ENCODE measurements around the gene CST7.

The CST7 gene

GRCh38 chr20:25005661-25006060, 56.6 kb downstream of the CST7 start:
- Histone ChIP-seq H3K27me3 (replicated peaks; ENCODE audit: control insufficient read depth, insufficient read depth, low read length) (no peaks in the 10 kb centered on the region), H3K4me3 (replicated peaks; ENCODE audit: low read depth, low read length) (no peak overlapping the region), H3K36me3 (ENCODE audit: control insufficient read depth, insufficient read depth, low read length) (peaks cover 19% of the 10 kb centered on the region)
- TF ChIP-seq CTCF (IDR thresholded peaks at IDR 0.05; ENCODE audit: insufficient read depth, low read length, poor library complexity, severe bottlenecking), result no peak
- no peak for DNase-seq (ENCODE audit: extremely low read depth, insufficient read length)

GRCh38 chr20:25006431-25007167, 57.5 kb downstream of the CST7 start:
- no peaks in the 10 kb centered on the region for H3K27me3 ChIP-seq (replicated peaks; ENCODE audit: control insufficient read depth, insufficient read depth, low read length)
- no peak for TF ChIP-seq CTCF (IDR thresholded peaks at IDR 0.05; ENCODE audit: insufficient read depth, low read length, poor library complexity, severe bottlenecking)
- no peak for DNase-seq (ENCODE audit: extremely low read depth, insufficient read length)

GRCh38 chr20:25007491-25008305, 58.6 kb downstream of the CST7 start:
- DNase-seq (ENCODE audit: extremely low read depth, insufficient read length), result no peak
- no peak overlapping the region for H3K4me3 ChIP-seq (replicated peaks; ENCODE audit: low read depth, low read length)
- no peaks in the 10 kb centered on the region for H3K27me3 ChIP-seq (replicated peaks; ENCODE audit: control insufficient read depth, insufficient read depth, low read length)
- TF ChIP-seq CTCF (IDR thresholded peaks at IDR 0.05; ENCODE audit: insufficient read depth, low read length, poor library complexity, severe bottlenecking), result no peak
- peaks cover 29% of the 10 kb centered on the region for H3K36me3 ChIP-seq (ENCODE audit: control insufficient read depth, insufficient read depth, low read length)

More at GRCh38 chr20:25006431-25007167, 57.5 kb downstream of the CST7 start:
- Histone ChIP-seq H3K4me3 (replicated peaks; ENCODE audit: low read depth, low read length) (no peak overlapping the region), H3K36me3 (ENCODE audit: control insufficient read depth, insufficient read depth, low read length) (peaks cover 20% of the 10 kb centered on the region)

- TF ChIP-seq CTCF (IDR thresholded peaks at IDR 0.05; ENCODE audit: insufficient read depth, low read length, poor library complexity, severe bottlenecking), result no peak
- DNase-seq (ENCODE audit: extremely low read depth, insufficient read length), result no peak
Observed at GRCh38 chr20:25008388-25009217, 59.5 kb downstream of the CST7 start.

More at GRCh38 chr20:25008388-25009217, 59.5 kb downstream of the CST7 start:
- peaks cover 31% of the 10 kb centered on the region for H3K36me3 ChIP-seq (ENCODE audit: control insufficient read depth, insufficient read depth, low read length)
- H3K4me3 ChIP-seq (replicated peaks; ENCODE audit: low read depth, low read length), result no peak overlapping the region
- H3K27me3 ChIP-seq (replicated peaks; ENCODE audit: control insufficient read depth, insufficient read depth, low read length), result no peaks in the 10 kb centered on the region
